IPS-20b (cell line): ENCODE results near the gene PCDHB10.
"Not testable (repeated sequence)": the region's sequence is repeated elsewhere in the genome, so short reads cannot be mapped to it uniquely, and the experiment has no call there.

Experiments used
- H3K27ac ChIP-seq: one replicate; pipeline ENCODE4 v1.5.1; 2013; ENCODE audit warnings: low read length
- H3K27me3 ChIP-seq: 2 replicates; pipeline ENCODE4 v1.6.1; 2013; ENCODE audit warnings: mild to moderate bottlenecking, low read length, inconsistent platforms; ENCODE audit not compliant: insufficient read depth
- H3K36me3 ChIP-seq: 2 replicates; pipeline ENCODE4 v1.6.1; 2013; ENCODE audit warnings: low read depth, mild to moderate bottlenecking, inconsistent platforms, low read length, moderate library complexity; ENCODE audit not compliant: insufficient read depth
- H3K4me1 ChIP-seq: 2 replicates; pipeline ENCODE4 v1.6.1; 2013; ENCODE audit warnings: mild to moderate bottlenecking, control low read depth, inconsistent platforms, low read length, moderate library complexity; ENCODE audit not compliant: insufficient read depth
- H3K4me3 ChIP-seq: 2 replicates; pipeline ENCODE4 v1.5.1; 2013; ENCODE audit warnings: mild to moderate bottlenecking, low read length, inconsistent platforms
- H3K9ac ChIP-seq: 2 replicates; pipeline ENCODE4 v1.6.1; 2013; ENCODE audit warnings: low read depth, mild to moderate bottlenecking, inconsistent platforms, low read length, moderate library complexity
- H3K9me3 ChIP-seq: 2 replicates; pipeline ENCODE4 v1.6.1; 2013; ENCODE audit warnings: mild to moderate bottlenecking, low read depth, low read length, inconsistent platforms; ENCODE audit not compliant: insufficient read depth

Gene PCDHB10

GRCh38 chr5:141192110-141192725 is at the start of gene PCDHB10:
Gene PCDHB10 (plus strand): TSS chr5:141192353. CDS start chr5:141192553, 200 bp downstream.
- H3K4me3 ChIP-seq, result peak within 1 kb of the TSS; percentile 63
- H3K27ac ChIP-seq, result no peak within 1 kb of the TSS
- no peak within 1 kb of the TSS for H3K9ac ChIP-seq
- H3K4me1 ChIP-seq, result no peaks in the 10 kb centered on the region
- H3K9me3 ChIP-seq, result peaks cover 13% of the 10 kb centered on the region
- H3K36me3 ChIP-seq, result no peaks in the 10 kb centered on the region
- H3K27me3 ChIP-seq, result no peaks in the 10 kb centered on the region

DNA sequence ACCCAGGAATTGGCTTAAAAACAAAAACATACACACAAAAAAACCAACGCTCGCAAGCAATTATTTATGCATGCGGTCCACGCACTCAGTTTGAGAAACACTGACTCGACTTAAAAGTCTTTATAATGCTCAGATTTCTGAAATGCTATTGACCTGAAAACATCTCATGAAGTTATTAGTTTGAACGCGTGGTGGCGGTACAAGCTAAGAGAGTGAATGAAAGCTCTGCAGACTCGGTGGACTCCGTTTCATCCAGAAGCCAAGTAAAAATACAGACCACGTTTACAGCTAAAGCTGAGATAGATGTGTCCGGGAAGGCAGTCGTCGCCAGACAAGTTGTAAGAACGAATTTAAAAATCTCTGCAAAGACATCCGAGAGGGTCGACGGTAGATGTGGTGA is 42.3 kb upstream of the PCDHB10 start, which contains the start of gene PCDHB6:
PCDHB6 (plus strand) TSS at position 246 of the 400 bp plus-strand sequence. CDS start 201 bp downstream, outside the sequence.
- no peaks in the 10 kb centered on the region for H3K4me1 ChIP-seq
- peaks cover 22% of the 10 kb centered on the region; the same call in 1 of the 2 replicates for H3K9me3 ChIP-seq
- H3K4me3 ChIP-seq, result no peak within 1 kb of the TSS
- no peaks in the 10 kb centered on the region for H3K27me3 ChIP-seq
- no peak within 1 kb of the TSS for H3K27ac ChIP-seq
- no peaks in the 10 kb centered on the region for H3K36me3 ChIP-seq
- H3K9ac ChIP-seq, result no peak within 1 kb of the TSS

GRCh38 chr5:141150224-141150992 is 41.7 kb upstream of the PCDHB10 start:
- H3K4me3 ChIP-seq, result no peak overlapping the region
- H3K9ac ChIP-seq, result no peak overlapping the region
- H3K4me1 ChIP-seq, result no peaks in the 10 kb centered on the region
- H3K9me3 ChIP-seq, result peaks cover 26% of the 10 kb centered on the region; the same call in 1 of the 2 replicates
- no peak overlapping the region for H3K27ac ChIP-seq
- no peaks in the 10 kb centered on the region for H3K36me3 ChIP-seq
- no peaks in the 10 kb centered on the region for H3K27me3 ChIP-seq

- no peaks in the 10 kb centered on the region for H3K27me3 ChIP-seq
- peaks cover 30% of the 10 kb centered on the region; the same call in 1 of the 2 replicates for H3K9me3 ChIP-seq
Measured at GRCh38 chr5:141150993-141151325, 41.2 kb upstream of the PCDHB10 start.

DNA sequence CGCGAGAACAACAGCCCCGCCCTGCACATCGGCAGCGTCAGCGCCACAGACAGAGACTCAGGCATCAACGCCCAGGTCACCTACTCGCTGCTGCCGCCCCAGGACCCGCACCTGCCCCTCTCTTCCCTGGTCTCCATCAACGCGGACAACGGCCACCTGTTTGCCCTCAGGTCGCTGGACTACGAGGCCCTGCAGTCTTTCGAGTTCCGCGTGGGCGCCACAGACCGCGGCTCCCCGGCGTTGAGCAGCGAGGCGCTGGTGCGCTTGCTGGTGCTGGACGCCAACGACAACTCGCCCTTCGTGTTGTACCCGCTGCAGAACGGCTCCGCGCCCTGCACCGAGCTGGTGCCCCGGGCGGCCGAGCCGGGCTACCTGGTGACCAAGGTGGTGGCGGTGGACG is 40.5 kb upstream of the PCDHB10 start:
- not testable (repeated sequence) for H3K4me1 ChIP-seq, H3K4me3 ChIP-seq, H3K36me3 ChIP-seq, H3K27me3 ChIP-seq, H3K9ac ChIP-seq, H3K27ac ChIP-seq
- peaks cover 31% of the 10 kb centered on the region; the same call in 1 of the 2 replicates for H3K9me3 ChIP-seq

More at GRCh38 chr5:141150993-141151325, 41.2 kb upstream of the PCDHB10 start:
- no peaks in the 10 kb centered on the region for H3K36me3 ChIP-seq
- no peak overlapping the region for H3K4me3 ChIP-seq
- no peaks in the 10 kb centered on the region for H3K4me1 ChIP-seq
- H3K27ac ChIP-seq, result no peak overlapping the region
- no peak overlapping the region for H3K9ac ChIP-seq

DNA sequence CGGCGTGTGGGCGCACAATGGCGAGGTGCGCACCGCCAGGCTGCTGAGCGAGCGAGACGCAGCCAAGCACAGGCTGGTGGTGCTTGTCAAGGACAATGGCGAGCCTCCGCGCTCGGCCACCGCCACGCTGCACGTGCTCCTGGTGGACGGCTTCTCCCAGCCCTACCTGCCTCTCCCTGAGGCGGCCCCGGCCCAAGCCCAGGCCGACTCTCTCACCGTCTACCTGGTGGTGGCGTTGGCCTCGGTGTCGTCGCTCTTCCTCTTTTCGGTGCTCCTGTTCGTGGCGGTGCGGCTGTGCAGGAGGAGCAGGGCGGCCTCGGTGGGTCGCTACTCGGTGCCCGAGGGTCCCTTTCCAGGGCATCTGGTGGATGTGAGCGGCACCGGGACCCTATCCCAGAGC is 40.1 kb upstream of the PCDHB10 start:
- H3K27me3 ChIP-seq, H3K36me3 ChIP-seq, H3K4me3 ChIP-seq, H3K4me1 ChIP-seq, H3K9ac ChIP-seq, H3K27ac ChIP-seq: not testable (repeated sequence)
- peaks cover 36% of the 10 kb centered on the region; the same call in 1 of the 2 replicates for H3K9me3 ChIP-seq

DNA sequence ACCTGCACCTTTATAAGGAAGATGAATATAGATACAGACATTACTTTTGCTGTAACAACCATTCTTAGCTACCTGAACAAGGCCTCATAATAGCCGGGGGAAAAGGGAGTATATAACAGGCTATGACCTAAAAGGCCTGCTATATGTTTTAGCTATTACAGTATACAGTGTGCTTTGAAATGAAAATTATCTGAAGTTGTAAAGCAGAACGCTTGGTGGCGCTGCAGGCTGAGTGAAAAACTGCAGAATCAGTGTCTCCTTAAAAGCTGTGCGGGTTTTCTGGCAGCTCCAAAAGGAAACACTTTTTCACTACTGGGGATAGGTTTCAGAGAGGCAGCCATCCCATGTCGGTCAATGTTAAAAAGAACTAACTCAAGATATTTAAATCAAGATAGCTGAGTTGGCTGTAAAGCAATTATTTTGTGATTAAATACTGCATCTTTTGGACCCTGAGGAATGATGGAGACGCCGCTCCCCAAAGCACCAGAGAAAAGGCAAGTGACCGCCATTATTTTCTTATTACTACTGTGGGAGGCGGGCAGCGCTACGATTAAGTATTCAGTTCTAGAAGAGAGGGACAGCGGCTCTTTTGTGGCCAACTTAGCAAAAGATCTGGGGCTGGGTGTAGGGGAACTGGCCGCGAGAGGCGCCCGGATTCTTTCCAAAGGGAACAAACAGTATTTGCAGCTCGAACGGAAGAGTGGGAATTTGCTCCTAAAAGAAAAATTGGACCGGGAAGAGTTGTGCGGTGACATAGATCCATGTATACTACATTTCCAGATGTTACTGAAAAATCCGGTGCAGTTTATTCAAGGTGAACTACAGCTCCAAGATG is 36.4 kb upstream of the PCDHB10 start:
- Histone ChIP-seq H3K36me3 (no peaks in the 10 kb centered on the region), H3K9ac (no peak overlapping the region), H3K4me3 (no peak overlapping the region)

DNA sequence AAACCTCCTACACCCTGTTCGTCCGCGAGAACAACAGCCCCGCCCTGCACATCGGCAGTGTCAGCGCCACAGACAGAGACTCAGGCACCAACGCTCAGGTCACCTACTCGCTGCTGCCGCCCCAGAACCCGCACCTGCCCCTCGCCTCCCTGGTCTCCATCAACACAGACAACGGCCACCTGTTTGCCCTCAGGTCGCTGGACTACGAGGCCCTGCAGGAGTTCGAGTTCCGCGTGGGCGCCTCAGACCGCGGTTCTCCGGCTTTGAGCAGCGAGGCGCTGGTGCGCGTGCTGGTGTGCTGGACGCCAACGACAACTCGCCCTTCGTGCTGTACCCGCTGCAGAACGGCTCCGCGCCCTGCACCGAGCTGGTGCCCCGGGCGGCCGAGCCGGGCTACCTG is 34.8 kb upstream of the PCDHB10 start:
- H3K9ac ChIP-seq, H3K4me3 ChIP-seq, H3K27ac ChIP-seq, H3K27me3 ChIP-seq, H3K4me1 ChIP-seq, H3K36me3 ChIP-seq: not testable (repeated sequence)
- peaks cover 41% of the 10 kb centered on the region; the same call in 1 of the 2 replicates for H3K9me3 ChIP-seq

More for the DNA sequence above, 36.4 kb upstream of the PCDHB10 start:
- Histone ChIP-seq H3K27me3 (no peaks in the 10 kb centered on the region), H3K4me1 (no peaks in the 10 kb centered on the region), H3K9me3 (peaks cover 39% of the 10 kb centered on the region; the same call in 1 of the 2 replicates), H3K27ac (no peak overlapping the region)

- not testable (repeated sequence) for H3K4me3 ChIP-seq, H3K27ac ChIP-seq, H3K4me1 ChIP-seq, H3K27me3 ChIP-seq, H3K9ac ChIP-seq, H3K36me3 ChIP-seq
- H3K9me3 ChIP-seq, result peaks cover 47% of the 10 kb centered on the region; the same call in 1 of the 2 replicates
Measured at GRCh38 chr5:141157901-141158300, 34.3 kb upstream of the PCDHB10 start.

- Histone ChIP-seq H3K4me3 (no peak within 1 kb of the TSS), H3K9ac (no peak within 1 kb of the TSS), H3K4me1 (no peaks in the 10 kb centered on the region), H3K27ac (no peak within 1 kb of the TSS), H3K36me3 (no peaks in the 10 kb centered on the region), H3K9me3 (peaks cover 28% of the 10 kb centered on the region; the same call in 1 of the 2 replicates), H3K27me3 (no peaks in the 10 kb centered on the region)
Measured at GRCh38 chr5:141172381-141173204, 19.6 kb upstream of the PCDHB10 start, which contains the start of gene PCDHB7. Gene PCDHB7 (plus strand): TSS chr5:141172644. CDS start chr5:141172836, 192 bp downstream.
